ENCODE measurements around the gene STPG1.

STPG1 gene

GRCh38 chr1:24327891-24328290 lies 85.7 kb downstream of the STPG1 start:
- Histone ChIP-seq H3K4ac (ENCODE audit: low read depth in 1 of 2, low read length in 2 of 2) (no peak overlapping the region), H3K14ac (ENCODE audit: low read length in 2 of 2) (no peak overlapping the region), H3K18ac (ENCODE audit: low read depth in 1 of 2, low read length in 2 of 2) (no peak overlapping the region), H4K8ac (ENCODE audit: low read length) (no peak overlapping the region), H3K36me3 (ENCODE audit: control insufficient read depth in 1 of 2, insufficient read depth in 2 of 2, low read depth in 1 of 2, low read length in 2 of 2) (peaks cover 0 to 4% of the 10 kb centered on the region in 2 experiments), H4K91ac (ENCODE audit: low read length) (no peak overlapping the region), H3K9ac (ENCODE audit: low read length) (no peak overlapping the region), H2BK5ac (ENCODE audit: low read depth, low read length, poor library complexity, severe bottlenecking) (no peak overlapping the region), H2BK120ac (ENCODE audit: low read depth, low read length) (no peak overlapping the region), H3K4me2 (ENCODE audit: low read length, poor library complexity, severe bottlenecking) (no peak overlapping the region), H3K79me1 (replicated peaks; ENCODE audit: low read length, poor library complexity, severe bottlenecking) (no peaks in the 10 kb centered on the region), H3K27ac (ENCODE audit: low read length, poor library complexity, severe bottlenecking) (no peak overlapping the region), H3K23ac (ENCODE audit: low read length in 2 of 2) (no peak overlapping the region), H2BK12ac (ENCODE audit: low read length in 2 of 2) (no peak overlapping the region), H2BK15ac (ENCODE audit: low read depth, poor library complexity, severe bottlenecking) (no peak overlapping the region), H2AFZ (ENCODE audit: low read depth, low read length) (no peak overlapping the region), H2AK5ac (ENCODE audit: low read length, severe bottlenecking) (no peak overlapping the region), H3K27me3 (ENCODE audit: control insufficient read depth in 1 of 2, insufficient read depth in 1 of 2, low read length in 2 of 2) (peaks cover 61 to 69% of the 10 kb centered on the region in 2 experiments), H3K4me3 (ENCODE audit: insufficient read depth in 1 of 2, low read depth in 1 of 2, low read length in 2 of 2) (no peak overlapping the region), H3K4me1 (ENCODE audit: control insufficient read depth, insufficient read depth, low read depth, low read length) (no peaks in the 10 kb centered on the region), H3K9me3 (ENCODE audit: control insufficient read depth, low read length) (no peaks in the 10 kb centered on the region)
- no peak for DNase-seq
- 88% methylated on average over 2 of the region's 2 CpGs for WGBS

DNA sequence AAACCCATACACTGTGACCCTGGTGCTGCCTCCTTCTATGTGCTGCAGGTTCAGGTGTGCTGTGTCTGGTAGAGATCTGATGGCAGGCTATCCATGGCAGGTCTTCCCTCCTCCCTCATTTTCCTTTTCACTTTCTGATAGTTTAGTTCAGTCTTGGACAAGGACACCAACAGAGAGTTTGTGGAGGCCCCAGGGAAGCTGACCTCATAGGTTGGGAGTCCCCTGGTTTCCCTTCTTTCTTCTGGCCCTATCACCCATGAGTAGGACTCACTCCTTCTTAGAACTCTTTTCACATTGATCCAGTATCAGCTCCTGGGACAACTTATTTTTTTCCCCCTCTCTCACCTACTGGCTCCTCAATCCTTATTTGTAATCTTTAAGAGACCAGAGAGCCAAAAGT lies 86.1 kb downstream of the STPG1 start:
- H3K4ac ChIP-seq (ENCODE audit: low read depth in 1 of 2, low read length in 2 of 2): no peak overlapping the region
- H2BK15ac ChIP-seq (ENCODE audit: low read depth, poor library complexity, severe bottlenecking): no peak overlapping the region
- H3K4me3 ChIP-seq (ENCODE audit: insufficient read depth in 1 of 2, low read depth in 1 of 2, low read length in 2 of 2): no peak overlapping the region
- H3K23ac ChIP-seq (ENCODE audit: low read length in 2 of 2): no peak overlapping the region
- no peak overlapping the region for H4K91ac ChIP-seq (ENCODE audit: low read length)
- H2BK12ac ChIP-seq (ENCODE audit: low read length in 2 of 2): no peak overlapping the region
- no peak overlapping the region for H2BK5ac ChIP-seq (ENCODE audit: low read depth, low read length, poor library complexity, severe bottlenecking)
- H3K18ac ChIP-seq (ENCODE audit: low read depth in 1 of 2, low read length in 2 of 2): no peak overlapping the region
- H2BK120ac ChIP-seq (ENCODE audit: low read depth, low read length): no peak overlapping the region
- H2AK5ac ChIP-seq (ENCODE audit: low read length, severe bottlenecking): no peak overlapping the region
- H2AFZ ChIP-seq (ENCODE audit: low read depth, low read length): no peak overlapping the region
- H3K4me1 ChIP-seq (ENCODE audit: control insufficient read depth, insufficient read depth, low read depth, low read length): peaks cover 3% of the 10 kb centered on the region
- DNase-seq: no peak
- peaks cover 0 to 4% of the 10 kb centered on the region in 2 experiments for H3K36me3 ChIP-seq (ENCODE audit: control insufficient read depth in 1 of 2, insufficient read depth in 2 of 2, low read depth in 1 of 2, low read length in 2 of 2)
- H3K9me3 ChIP-seq (ENCODE audit: control insufficient read depth, low read length): no peaks in the 10 kb centered on the region
- no peak overlapping the region for H4K8ac ChIP-seq (ENCODE audit: low read length)
- no peak overlapping the region for H3K14ac ChIP-seq (ENCODE audit: low read length in 2 of 2)
- no peak overlapping the region for H3K27ac ChIP-seq (ENCODE audit: low read length, poor library complexity, severe bottlenecking)
- H3K27me3 ChIP-seq (ENCODE audit: control insufficient read depth in 1 of 2, insufficient read depth in 1 of 2, low read length in 2 of 2): peaks cover 59 to 69% of the 10 kb centered on the region in 2 experiments
- no peak overlapping the region for H3K4me2 ChIP-seq (ENCODE audit: low read length, poor library complexity, severe bottlenecking)
- H3K9ac ChIP-seq (ENCODE audit: low read length): no peak overlapping the region
- H3K79me1 ChIP-seq (replicated peaks; ENCODE audit: low read length, poor library complexity, severe bottlenecking): no peaks in the 10 kb centered on the region

DNA sequence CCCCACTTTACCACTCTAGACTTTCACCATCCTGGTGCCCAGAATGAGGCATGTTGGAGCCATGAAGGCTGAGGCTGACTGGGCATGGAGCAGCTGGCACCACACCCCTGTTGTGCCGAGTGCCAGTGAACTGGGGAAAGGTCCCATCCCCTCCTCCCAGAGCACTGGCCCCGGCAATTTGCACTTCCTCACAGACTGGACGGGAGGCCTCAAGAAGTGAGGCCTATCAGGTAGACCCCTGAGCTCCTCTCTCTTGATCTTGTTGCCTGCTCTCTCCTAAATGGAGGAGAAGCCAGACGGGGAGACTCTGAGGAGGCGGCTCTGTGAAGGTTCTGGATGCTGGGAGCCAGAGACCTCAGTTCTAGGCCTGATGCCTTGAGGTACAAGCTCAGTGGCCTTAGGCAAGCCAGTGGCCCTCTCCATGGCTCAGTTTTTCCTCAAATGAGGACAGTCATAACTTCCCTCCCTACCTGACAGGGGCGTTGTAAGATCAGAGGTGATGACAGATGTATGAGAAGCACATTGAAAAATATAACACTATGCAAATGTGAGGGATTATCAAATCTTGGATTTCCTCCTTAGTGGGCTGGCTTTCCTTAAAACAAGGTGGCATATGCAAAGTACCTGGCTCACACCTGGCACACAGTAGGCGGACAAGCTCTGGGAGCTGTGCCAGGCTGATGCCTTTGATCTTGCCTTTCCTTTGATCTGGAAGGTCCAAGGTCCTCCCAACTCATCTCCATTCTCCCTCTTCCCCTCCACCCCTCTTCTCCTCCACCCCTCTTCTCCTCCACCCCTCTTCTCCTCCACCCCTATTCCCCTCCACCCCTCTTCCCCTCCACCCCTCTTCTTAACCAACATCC lies 87.8 kb downstream of the STPG1 start:
- Histone ChIP-seq H2BK15ac (ENCODE audit: low read depth, poor library complexity, severe bottlenecking) (no peak overlapping the region), H3K23ac (ENCODE audit: low read length in 2 of 2) (no peak overlapping the region), H3K4me1 (ENCODE audit: control insufficient read depth, insufficient read depth, low read depth, low read length) (peaks cover 17% of the 10 kb centered on the region), H3K27me3 (ENCODE audit: control insufficient read depth in 1 of 2, insufficient read depth in 1 of 2, low read length in 2 of 2) (peaks cover 60 to 73% of the 10 kb centered on the region in 2 experiments), H2BK5ac (ENCODE audit: low read depth, low read length, poor library complexity, severe bottlenecking) (no peak overlapping the region), H4K8ac (ENCODE audit: low read length) (no peak overlapping the region), H2AFZ (ENCODE audit: low read depth, low read length) (no peak overlapping the region), H3K4me3 (ENCODE audit: insufficient read depth in 1 of 2, low read depth in 1 of 2, low read length in 2 of 2) (no peak overlapping the region), H2BK12ac (ENCODE audit: low read length in 2 of 2) (peak overlapping the region in 1 of 2 experiments; percentile 38), H3K79me1 (replicated peaks; ENCODE audit: low read length, poor library complexity, severe bottlenecking) (no peaks in the 10 kb centered on the region), H3K4ac (ENCODE audit: low read depth in 1 of 2, low read length in 2 of 2) (no peak overlapping the region), H2AK5ac (ENCODE audit: low read length, severe bottlenecking) (no peak overlapping the region), H3K4me2 (ENCODE audit: low read length, poor library complexity, severe bottlenecking) (no peak overlapping the region), H2BK120ac (ENCODE audit: low read depth, low read length) (no peak overlapping the region), H3K9me3 (ENCODE audit: control insufficient read depth, low read length) (no peaks in the 10 kb centered on the region), H3K27ac (ENCODE audit: low read length, poor library complexity, severe bottlenecking) (no peak overlapping the region), H3K18ac (ENCODE audit: low read depth in 1 of 2, low read length in 2 of 2) (no peak overlapping the region), H4K91ac (ENCODE audit: low read length) (no peak overlapping the region), H3K9ac (ENCODE audit: low read length) (no peak overlapping the region), H3K14ac (ENCODE audit: low read length in 2 of 2) (no peak overlapping the region), H3K36me3 (ENCODE audit: control insufficient read depth in 1 of 2, insufficient read depth in 2 of 2, low read depth in 1 of 2, low read length in 2 of 2) (no peaks in the 10 kb centered on the region)
- DNase-seq: no peak
- 91% methylated on average over 7 of the region's 7 CpGs for WGBS

- no peaks in the 10 kb centered on the region for H3K79me1 ChIP-seq (replicated peaks; ENCODE audit: low read length, poor library complexity, severe bottlenecking)
- DNase-seq: no peak
- no peak overlapping the region for H3K14ac ChIP-seq (ENCODE audit: low read length in 2 of 2)
- no peak overlapping the region for H3K27ac ChIP-seq (ENCODE audit: low read length, poor library complexity, severe bottlenecking)
- H3K4me2 ChIP-seq (ENCODE audit: low read length, poor library complexity, severe bottlenecking): no peak overlapping the region
- no peak overlapping the region for H2BK5ac ChIP-seq (ENCODE audit: low read depth, low read length, poor library complexity, severe bottlenecking)
- H3K18ac ChIP-seq (ENCODE audit: low read depth in 1 of 2, low read length in 2 of 2): no peak overlapping the region
- H4K8ac ChIP-seq (ENCODE audit: low read length): no peak overlapping the region
- H3K27me3 ChIP-seq (ENCODE audit: control insufficient read depth in 1 of 2, insufficient read depth in 1 of 2, low read length in 2 of 2): peaks cover 69 to 82% of the 10 kb centered on the region in 2 experiments
- WGBS: 93% methylated on average over 6 of the region's 6 CpGs
- H3K36me3 ChIP-seq (ENCODE audit: control insufficient read depth in 1 of 2, insufficient read depth in 2 of 2, low read depth in 1 of 2, low read length in 2 of 2): no peaks in the 10 kb centered on the region
- no peak overlapping the region for H2AFZ ChIP-seq (ENCODE audit: low read depth, low read length)
- no peak overlapping the region for H2BK120ac ChIP-seq (ENCODE audit: low read depth, low read length)
- no peak overlapping the region for H3K9ac ChIP-seq (ENCODE audit: low read length)
- H3K9me3 ChIP-seq (ENCODE audit: control insufficient read depth, low read length): no peaks in the 10 kb centered on the region
- peak overlapping the region in 1 of 2 experiments; percentile 24 for H2BK12ac ChIP-seq (ENCODE audit: low read length in 2 of 2)
- peaks cover 17% of the 10 kb centered on the region for H3K4me1 ChIP-seq (ENCODE audit: control insufficient read depth, insufficient read depth, low read depth, low read length)
- H3K4me3 ChIP-seq (ENCODE audit: insufficient read depth in 1 of 2, low read depth in 1 of 2, low read length in 2 of 2): no peak overlapping the region
- H3K4ac ChIP-seq (ENCODE audit: low read depth in 1 of 2, low read length in 2 of 2): no peak overlapping the region
- no peak overlapping the region for H3K23ac ChIP-seq (ENCODE audit: low read length in 2 of 2)
- no peak overlapping the region for H2AK5ac ChIP-seq (ENCODE audit: low read length, severe bottlenecking)
- no peak overlapping the region for H4K91ac ChIP-seq (ENCODE audit: low read length)
- peak overlapping the region; percentile 68 for H2BK15ac ChIP-seq (ENCODE audit: low read depth, poor library complexity, severe bottlenecking)
These were observed 88.7 kb downstream of the STPG1 start for GRCh38 chr1:24324903-24325302.
